IMR-90 (cell line): ENCODE measurements around the gene BLOC1S2.

Source experiments
- BHLHE40 ChIP-seq: fragments of 150-350 bp; IDR thresholded peaks from 2 replicates; pipeline ENCODE4 v1.6.1; 2016; ENCODE audit warnings: mild to moderate bottlenecking, low read depth, low read length
- CTCF ChIP-seq: conservative IDR thresholded peaks from 2 replicates; pipeline ENCODE4 v1.5.1; 2012; ENCODE audit warnings: mild to moderate bottlenecking, low read depth, low read length, improper control_type of control experiment
- MXI1 ChIP-seq: IDR thresholded peaks from 2 replicates; pipeline ENCODE4 v1.6.1; 2012; ENCODE audit warnings: low read depth, mild to moderate bottlenecking, low read length, moderate library complexity, borderline replicate concordance

DNA sequence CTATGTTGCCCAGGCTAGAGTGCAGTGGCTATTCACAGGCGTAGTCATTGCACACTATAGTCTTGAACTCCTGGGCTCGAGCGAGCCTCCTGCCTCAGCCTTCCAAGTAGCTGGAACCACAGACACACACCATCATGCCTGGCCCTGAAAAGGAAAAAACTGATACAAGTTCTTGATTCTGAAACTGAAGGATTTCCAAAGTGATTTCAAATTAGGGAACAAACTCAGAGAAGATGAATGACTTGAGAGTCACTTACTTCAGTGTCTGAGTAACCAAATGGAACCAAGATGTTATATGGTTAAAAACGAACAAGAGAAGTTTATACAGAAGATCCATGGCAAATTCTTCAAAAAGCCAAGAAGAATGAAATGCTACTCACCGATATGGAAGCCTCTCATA lies 33.4 kb downstream of the BLOC1S2 start:
- TF ChIP-seq CTCF = no peak
- no peak for TF ChIP-seq BHLHE40
- TF ChIP-seq MXI1 = no peak
